Neuronal stem cell (in vitro differentiated cells): ENCODE data around the gene PRKCB.

ENCODE experiments used
- DNase-seq: peaks from one replicate; pipeline ENCODE4 v3.0.0-alpha.2; 2013; ENCODE audit warnings: low spot score
- H2AFZ ChIP-seq: one replicate; pipeline ENCODE4 v1.6.1; 2013; ENCODE audit warnings: mild to moderate bottlenecking, low read length, inconsistent platforms
- H2AK5ac ChIP-seq: 2 replicates; pipeline ENCODE4 v1.6.1; 2013; ENCODE audit warnings: low read depth, mild to moderate bottlenecking, inconsistent platforms, low read length, moderate library complexity, mixed read lengths
- H2BK120ac ChIP-seq: 2 replicates; pipeline ENCODE4 v1.6.1; 2013; ENCODE audit warnings: low read depth, mild to moderate bottlenecking, inconsistent platforms, low read length, moderate library complexity, mixed read lengths
- H2BK12ac ChIP-seq: one replicate; pipeline ENCODE4 v1.6.1; 2013; ENCODE audit warnings: low read length, inconsistent platforms
- H2BK15ac ChIP-seq: 2 replicates; pipeline ENCODE4 v1.6.1; 2013; ENCODE audit warnings: mild to moderate bottlenecking, low read length, inconsistent platforms, mixed read lengths
- H2BK5ac ChIP-seq: one replicate; pipeline ENCODE4 v1.6.1; 2013; ENCODE audit warnings: inconsistent platforms, mild to moderate bottlenecking, low read length, moderate library complexity
- H3K14ac ChIP-seq: one replicate; pipeline ENCODE4 v1.6.1; 2013; ENCODE audit warnings: low read length, inconsistent platforms
- H3K18ac ChIP-seq: 2 replicates; pipeline ENCODE4 v1.6.1; 2013; ENCODE audit warnings: low read length, inconsistent platforms
- H3K23ac ChIP-seq: 2 replicates; pipeline ENCODE4 v1.6.1; 2013; ENCODE audit warnings: low read depth, mild to moderate bottlenecking, mixed read lengths, low read length, inconsistent platforms; ENCODE audit not compliant: poor library complexity
- H3K27ac ChIP-seq: replicated peaks from 3 replicates; pipeline ENCODE4 v1.5.1; 2013; ENCODE audit warnings: low read length, inconsistent platforms
- H3K27me3 ChIP-seq, 3 experiments: 2 replicates each; pipeline ENCODE4 v1.6.1; 2013; ENCODE audit warnings: low read length in 3 of 3, mild to moderate bottlenecking in 2 of 3, inconsistent platforms in 1 of 3, low read depth in 1 of 3, mixed read lengths in 1 of 3, moderate library complexity in 1 of 3; ENCODE audit not compliant: control insufficient read depth in 3 of 3, insufficient read depth in 3 of 3
- H3K36me3 ChIP-seq, 2 donors: replicated peaks in 1 of 2; 2 replicates each; pipeline ENCODE4 v1.6.1; 2013; ENCODE audit warnings: low read length in 2 of 2; ENCODE audit not compliant: control insufficient read depth in 2 of 2, insufficient read depth in 2 of 2
- H3K4ac ChIP-seq: 2 replicates; pipeline ENCODE4 v1.6.1; 2013; ENCODE audit warnings: inconsistent platforms, mild to moderate bottlenecking, low read length, moderate library complexity
- H3K4me1 ChIP-seq, 2 donors: 1 replicate in 1 of 2; 2 replicates in 1 of 2; pipeline ENCODE4 v1.6.1; 2013; ENCODE audit warnings: low read length in 2 of 2, low read depth in 1 of 2; ENCODE audit not compliant: control insufficient read depth in 2 of 2, insufficient read depth in 1 of 2
- H3K4me2 ChIP-seq: one replicate; pipeline ENCODE4 v1.6.1; 2013; ENCODE audit warnings: mild to moderate bottlenecking, low read length, inconsistent platforms; ENCODE audit not compliant: insufficient read depth, poor library complexity, severe bottlenecking
- H3K4me3 ChIP-seq, 2 donors: 2 replicates each; pipeline ENCODE4 v1.5.1; 2013; ENCODE audit warnings: low read length in 2 of 2, mild to moderate bottlenecking in 2 of 2, inconsistent platforms in 1 of 2, moderate library complexity in 1 of 2
- H3K79me1 ChIP-seq: one replicate; pipeline ENCODE4 v1.6.1; 2013; ENCODE audit warnings: low read depth, mild to moderate bottlenecking, inconsistent platforms, low read length, moderate library complexity
- H3K9ac ChIP-seq: one replicate; pipeline ENCODE4 v1.6.1; 2013; ENCODE audit warnings: mild to moderate bottlenecking, low read depth, low read length, inconsistent platforms; ENCODE audit not compliant: poor library complexity
- H3K9me3 ChIP-seq, 2 donors: replicated peaks in 1 of 2; 2 replicates each; pipeline versions ENCODE3 to v1.6.1; 2013; ENCODE audit warnings: low read length in 2 of 2, mild to moderate bottlenecking in 2 of 2, inconsistent platforms in 1 of 2, low read depth in 1 of 2, mixed read lengths in 1 of 2, moderate library complexity in 1 of 2; ENCODE audit not compliant: control insufficient read depth in 2 of 2, insufficient read depth in 1 of 2
- H4K8ac ChIP-seq: one replicate; pipeline ENCODE4 v1.6.1; 2013; ENCODE audit warnings: low read depth, mild to moderate bottlenecking, inconsistent platforms, low read length, moderate library complexity
- H4K91ac ChIP-seq: one replicate; pipeline ENCODE4 v1.6.1; 2013; ENCODE audit warnings: low read length, low read depth, mild to moderate bottlenecking, inconsistent platforms; ENCODE audit not compliant: poor library complexity
- WGBS, 2 donors: extraction: QIAGEN DNeasy Blood & Tissue Kit; methylation state at CpG; one replicate each; pipeline ENCODE4 v1.1.7; 2013; ENCODE audit warnings: missing lambda C conversion rate in 2 of 2, mixed read lengths in 1 of 2; ENCODE audit not compliant: insufficient read length in 2 of 2, insufficient replicate concordance in 1 of 2; ENCODE audit errors: extremely low coverage in 2 of 2; 5-methylcytosine and 5-hydroxymethylcytosine counted together

The PRKCB gene

GRCh38 chr16:24138575-24138974, 302.8 kb downstream of the PRKCB start:
- Histone ChIP-seq H2BK120ac (no peak overlapping the region), H3K27ac (no peak overlapping the region), H2BK5ac (no peak overlapping the region), H2AK5ac (no peak overlapping the region), H3K27me3 (no peaks in the 10 kb centered on the region), H3K4me3 (no peak overlapping the region), H3K14ac (no peak overlapping the region), H4K8ac (no peak overlapping the region), H3K4me2 (no peak overlapping the region), H3K79me1 (no peaks in the 10 kb centered on the region), H2BK12ac (no peak overlapping the region), H3K36me3 (no peaks in the 10 kb centered on the region), H2BK15ac (no peak overlapping the region), H4K91ac (no peak overlapping the region), H3K9ac (no peak overlapping the region), H3K4me1 (peaks cover 4 to 8% of the 10 kb centered on the region in 2 donors), H3K4ac (no peak overlapping the region), H3K23ac (no peak overlapping the region), H2AFZ (no peak overlapping the region), H3K18ac (no peak overlapping the region), H3K9me3 (no peaks in the 10 kb centered on the region)
- WGBS, 2 donors: no CpG with 5 or more reads among the region's 2 CpGs
- no peak for DNase-seq

GRCh38 chr16:24139282-24139681, 303.5 kb downstream of the PRKCB start:
- no peaks in the 10 kb centered on the region for H3K9me3 ChIP-seq
- no peaks in the 10 kb centered on the region for H3K36me3 ChIP-seq
- no peak overlapping the region for H2AFZ ChIP-seq
- no peak overlapping the region for H3K4ac ChIP-seq
- H2BK5ac ChIP-seq: no peak overlapping the region
- H2BK15ac ChIP-seq: no peak overlapping the region
- H3K4me1 ChIP-seq: peaks cover 4 to 8% of the 10 kb centered on the region in 2 donors
- no peaks in the 10 kb centered on the region for H3K27me3 ChIP-seq
- H3K27ac ChIP-seq: no peak overlapping the region
- H3K14ac ChIP-seq: no peak overlapping the region
- H3K79me1 ChIP-seq: no peaks in the 10 kb centered on the region
- H3K9ac ChIP-seq: no peak overlapping the region
- H3K4me2 ChIP-seq: no peak overlapping the region
- H2BK12ac ChIP-seq: no peak overlapping the region
- no peak overlapping the region for H4K8ac ChIP-seq
- no peak overlapping the region for H4K91ac ChIP-seq
- H3K18ac ChIP-seq: no peak overlapping the region
- H2BK120ac ChIP-seq: no peak overlapping the region
- no peak overlapping the region for H3K23ac ChIP-seq
- H2AK5ac ChIP-seq: no peak overlapping the region
- H3K4me3 ChIP-seq: no peak overlapping the region
- DNase-seq: no peak
- WGBS, 2 donors: no CpG with 5 or more reads among the region's 3 CpGs

- Histone ChIP-seq H4K8ac (no peak overlapping the region), H2AK5ac (no peak overlapping the region), H3K4me3 (no peak overlapping the region), H3K14ac (no peak overlapping the region), H2BK5ac (no peak overlapping the region), H2BK12ac (no peak overlapping the region), H3K79me1 (no peaks in the 10 kb centered on the region), H3K4me2 (no peak overlapping the region), H3K9ac (no peak overlapping the region), H3K9me3 (no peaks in the 10 kb centered on the region), H3K23ac (no peak overlapping the region), H3K18ac (no peak overlapping the region), H3K27ac (no peak overlapping the region), H3K4ac (no peak overlapping the region), H3K36me3 (no peaks in the 10 kb centered on the region), H3K4me1 (peaks cover 4 to 6% of the 10 kb centered on the region in 2 donors), H2BK120ac (no peak overlapping the region), H3K27me3 (no peaks in the 10 kb centered on the region), H2AFZ (no peak overlapping the region), H2BK15ac (no peak overlapping the region), H4K91ac (no peak overlapping the region)
- no peak for DNase-seq
- WGBS, 2 donors: no CpG with 5 or more reads among the region's 2 CpGs
These were observed 304.9 kb downstream of the PRKCB start for GRCh38 chr16:24140730-24141129.

GRCh38 chr16:24141466-24141865, 305.7 kb downstream of the PRKCB start:
- no peak overlapping the region for H2BK5ac ChIP-seq
- H3K27me3 ChIP-seq: no peaks in the 10 kb centered on the region
- H2BK15ac ChIP-seq: no peak overlapping the region
- no peaks in the 10 kb centered on the region for H3K79me1 ChIP-seq
- H4K91ac ChIP-seq: no peak overlapping the region
- no peak for DNase-seq
- H3K4me2 ChIP-seq: no peak overlapping the region
- H3K27ac ChIP-seq: no peak overlapping the region
- no peak overlapping the region for H4K8ac ChIP-seq
- no peak overlapping the region for H3K4me3 ChIP-seq
- H2BK120ac ChIP-seq: no peak overlapping the region
- peaks cover 4 to 5% of the 10 kb centered on the region in 2 donors for H3K4me1 ChIP-seq
- H3K4ac ChIP-seq: no peak overlapping the region
- H3K14ac ChIP-seq: no peak overlapping the region
- no peak overlapping the region for H3K9ac ChIP-seq
- no peaks in the 10 kb centered on the region for H3K36me3 ChIP-seq
- no peak overlapping the region for H2BK12ac ChIP-seq
- H2AFZ ChIP-seq: no peak overlapping the region
- no peaks in the 10 kb centered on the region for H3K9me3 ChIP-seq
- H2AK5ac ChIP-seq: no peak overlapping the region
- no peak overlapping the region for H3K18ac ChIP-seq
- H3K23ac ChIP-seq: no peak overlapping the region
- no CpG with 5 or more reads among the region's 5 CpGs for WGBS, 2 donors
